AG09309 (cell line): ENCODE measurements around the gene MAP7D3.

Experiments
- DNase-seq: peaks from one replicate; pipeline ENCODE4 v3.0.0-alpha.2; 2010; ENCODE audit warnings: low read depth
- H3K4me3 ChIP-seq: 2 replicates; pipeline ENCODE4 v1.5.1; 2011; ENCODE audit warnings: mild to moderate bottlenecking, low read depth, low read length, moderate library complexity; ENCODE audit not compliant: control insufficient read depth
- CTCF ChIP-seq: IDR thresholded peaks from 2 replicates; pipeline ENCODE4 v1.5.1; 2011; ENCODE audit warnings: mild to moderate bottlenecking, low read depth, low read length, inconsistent platforms; ENCODE audit not compliant: insufficient read depth, control insufficient read depth; ENCODE audit errors: missing control alignments

MAP7D3 gene

GRCh38 chrX:136262243-136262642, 11.0 kb upstream of the MAP7D3 start:
- no peak for TF ChIP-seq CTCF
- no peak overlapping the region for H3K4me3 ChIP-seq
- no peak for DNase-seq

GRCh38 chrX:136261321-136261720, 10.1 kb upstream of the MAP7D3 start:
- no peak for TF ChIP-seq CTCF
- DNase-seq = no peak
- H3K4me3 ChIP-seq = no peak overlapping the region

GRCh38 chrX:136260776-136261175, 9.6 kb upstream of the MAP7D3 start:
- no peak overlapping the region for H3K4me3 ChIP-seq
- peak; percentile 25 for DNase-seq
- no peak for TF ChIP-seq CTCF

GRCh38 chrX:136259543-136259942, 8.3 kb upstream of the MAP7D3 start:
- H3K4me3 ChIP-seq = no peak overlapping the region
- no peak for DNase-seq
- TF ChIP-seq CTCF = no peak

- H3K4me3 ChIP-seq = no peak overlapping the region
- no peak for DNase-seq
- no peak for TF ChIP-seq CTCF
Observed at GRCh38 chrX:136258951-136259350, 7.8 kb upstream of the MAP7D3 start.

- no peak for DNase-seq
- no peak for TF ChIP-seq CTCF
- H3K4me3 ChIP-seq = no peak overlapping the region
Observed at GRCh38 chrX:136256026-136256425, 4.8 kb upstream of the MAP7D3 start.

- TF ChIP-seq CTCF = no peak
- DNase-seq = no peak
- H3K4me3 ChIP-seq = no peak overlapping the region
Observed at GRCh38 chrX:136255541-136255940, 4.3 kb upstream of the MAP7D3 start.
